GM12878 (cell line): Measurements from ENCODE around the gene CCDC15. TPM values are rescaled to one million over a fixed set of nuclear protein-coding genes. Genes with fewer than 3 reads are reported as not detected.
"Not testable (repeated sequence)": the region's sequence is repeated elsewhere in the genome, so short reads cannot be mapped to it uniquely, and the experiment has no call there.

Source experiments
- ATAC-seq: fragments of 200-7000 bp; cut with Tn5 transposase; 3 replicates; pipeline ENCODE4 v1.9.1; 2020; ENCODE audit warnings: mild to moderate bottlenecking, moderate library complexity
- BruUV-seq: library from RNA; stranded (reverse); fragments of 400-500 nt; replicated peaks from 2 replicates; lab custom pipeline; 2021; lab: Mats Ljungman, UMichigan
- CTCF ChIA-PET: fragments of 300-600 bp; sonication (Branson Sonifier 250); formaldehyde crosslinking; extraction: SDS; loops from one replicate; lab custom pipeline; 2021; ENCODE audit warnings: inconsistent platforms; lab: Yijun Ruan, JAX
- POLR2A ChIA-PET: fragments of 350-600 bp; formaldehyde crosslinking; extraction: SDS; loops from one replicate; lab custom pipeline; 2021; ENCODE audit warnings: inconsistent platforms; lab: Charles Lee
- RAD21 ChIA-PET: fragments of 300-600 bp; sonication (Branson Sonifier 250); formaldehyde crosslinking; loops from one replicate; lab custom pipeline; 2023; ENCODE audit warnings: antibody characterized with exemption; ENCODE audit not compliant: unreplicated experiment; lab: Charles Lee
- SMC1A ChIA-PET: fragments of 300-600 bp; sonication (Branson Sonifier 250); formaldehyde crosslinking; loops from one replicate; lab custom pipeline; 2023; ENCODE audit not compliant: unreplicated experiment, uncharacterized antibody; lab: Charles Lee
- DNase-seq: peaks from one replicate; pipeline ENCODE4 v3.0.0-alpha.2; 2011; ENCODE audit warnings: low read depth, low spot score
- FAIRE-seq: peaks from 3 replicates; lab custom pipeline; 2011; peaks lifted over from hg19 to GRCh38; lab: Jason Lieb, UNC
- H2AFZ ChIP-seq: 2 replicates; pipeline ENCODE4 v1.6.0; 2011; ENCODE audit warnings: low read depth, low read length, control low read depth; ENCODE audit not compliant: control insufficient read depth
- H3K27ac ChIP-seq: 2 replicates; pipeline ENCODE4 v1.5.1; 2011; ENCODE audit warnings: control low read depth; ENCODE audit not compliant: control insufficient read depth, insufficient read depth
- H3K27me3 ChIP-seq, 2 experiments: replicated peaks in 1 of 2; 2 replicates each; pipeline versions ENCODE4 v1.6.0 to v1.6.1; 2011; ENCODE audit warnings: low read length in 1 of 2; ENCODE audit not compliant: control insufficient read depth in 2 of 2, insufficient read depth in 2 of 2
- H3K36me3 ChIP-seq, 2 experiments: 2 replicates each; pipeline ENCODE4 v1.5.1; 2011; ENCODE audit warnings: low read length in 1 of 2; ENCODE audit not compliant: control insufficient read depth in 2 of 2, insufficient read depth in 2 of 2
- H3K4me1 ChIP-seq: 2 replicates; pipeline ENCODE4 v1.6.1; 2011; ENCODE audit warnings: mild to moderate bottlenecking, low read length, moderate library complexity, mixed read lengths; ENCODE audit not compliant: control insufficient read depth, insufficient read depth
- H3K4me2 ChIP-seq: 2 replicates; pipeline ENCODE4 v1.6.0; 2011; ENCODE audit warnings: control low read depth; ENCODE audit not compliant: control insufficient read depth, insufficient read depth
- H3K4me3 ChIP-seq: fragments of 200-600 bp; sonication (generic); 2 replicates; pipeline ENCODE4 v1.5.1; 2016
- H3K79me2 ChIP-seq: 2 replicates; pipeline ENCODE4 v1.6.0; 2011; ENCODE audit warnings: low read length; ENCODE audit not compliant: control insufficient read depth, insufficient read depth
- H3K9ac ChIP-seq: 2 replicates; pipeline ENCODE4 v1.8.0; 2011; ENCODE audit warnings: low read length, control low read depth, mixed read lengths; ENCODE audit not compliant: control insufficient read depth, insufficient read depth
- H3K9me3 ChIP-seq: replicated peaks from 3 replicates; pipeline ENCODE4 v1.5.1; 2011; ENCODE audit warnings: mild to moderate bottlenecking, low read length; ENCODE audit not compliant: control insufficient read depth, insufficient read depth
- H4K20me1 ChIP-seq: 2 replicates; pipeline ENCODE4 v1.6.0; 2011; ENCODE audit not compliant: control insufficient read depth, insufficient read depth
- BHLHE40 ChIP-seq, 2 experiments: fragments of 450-650 bp in 1 of 2; IDR thresholded peaks; 2 replicates each; pipeline ENCODE4 v1.6.1; 2011 to 2017; ENCODE audit warnings: low read depth in 2 of 2, borderline replicate concordance in 1 of 2, improper control_type of control experiment in 1 of 2, low read length in 1 of 2, mild to moderate bottlenecking in 1 of 2
- CBX5 ChIP-seq: sonication (generic); IDR thresholded peaks from 2 replicates; pipeline ENCODE4 v1.6.1; 2016; ENCODE audit warnings: low read depth, moderate library complexity, mild to moderate bottlenecking, inconsistent platforms
- CHD2 ChIP-seq: IDR thresholded peaks from 2 replicates; pipeline ENCODE4 v1.6.1; 2011; ENCODE audit warnings: low read depth, low read length, improper control_type of control experiment, borderline replicate concordance
- NFYB ChIP-seq: IDR thresholded peaks from 2 replicates; pipeline ENCODE4 v1.6.1; 2011; ENCODE audit warnings: low read depth, mild to moderate bottlenecking, low read length, improper control_type of control experiment, moderate library complexity; ENCODE audit not compliant: insufficient read depth
- RELA ChIP-seq: fragments of 450-650 bp; IDR thresholded peaks from 2 replicates; pipeline ENCODE4 v1.8.0; 2014; ENCODE audit warnings: borderline replicate concordance; ENCODE audit not compliant: partially characterized antibody
- RELB ChIP-seq: fragments of 450-650 bp; IDR thresholded peaks from 2 replicates; pipeline ENCODE4 v1.6.1; 2017; ENCODE audit warnings: low read depth, mild to moderate bottlenecking, moderate library complexity
- REST ChIP-seq: IDR thresholded peaks from 2 replicates; pipeline ENCODE4 v1.6.1; 2012; ENCODE audit warnings: mild to moderate bottlenecking, low read depth, low read length
- SMAD5 ChIP-seq: IDR thresholded peaks from 2 replicates; pipeline ENCODE4 v1.6.1; 2016; ENCODE audit warnings: antibody characterized with exemption, low read depth
- TBL1XR1 ChIP-seq: IDR thresholded peaks from 2 replicates; pipeline ENCODE4 v1.6.1; 2012; ENCODE audit warnings: low read depth, low read length, improper control_type of control experiment
- YY1 ChIP-seq: IDR thresholded peaks from 2 replicates; pipeline ENCODE4 v1.6.1; 2011; ENCODE audit warnings: low read depth, mild to moderate bottlenecking, low read length
- WGBS: methylation state at CpG from one replicate; pipeline ENCODE4 v1.1.6; 2016; ENCODE audit warnings: low lambda C conversion rate; ENCODE audit not compliant: insufficient replicate concordance, insufficient coverage; ENCODE audit errors: missing lambda C conversion rate; 5-methylcytosine and 5-hydroxymethylcytosine counted together
- in situ Hi-C: fragments of 300-500 bp; cut with MboI; formaldehyde crosslinking; loops from 9 replicates; pipeline ENCODE4 v1.14.3; 2018; ENCODE audit warnings: mixed read lengths
- intact Hi-C: fragments of 100-400 bp; cut with micrococcal nuclease; formaldehyde crosslinking; loops from one replicate; pipeline ENCODE4 v1.14.2; 2022; ENCODE audit not compliant: unreplicated experiment
- polyA plus RNA-seq, 11 experiments: library from polyadenylated mRNA; depleted of rRNA in 4 of 11; unstranded in 6 of 11; stranded (reverse) in 5 of 11; fragments of >200 nt; fragmentation: Nextera tagmentation in 4 of 11; fragmentation: Illumina TruSeq in 1 of 11; extraction: Ambion mirVana in 4 of 11; extraction: Trizol in 1 of 11; gene quantifications; 1 replicate in 1 of 11; 2 replicates in 10 of 11; pipeline versions ENCODE4 v1.2.1 to v1.2.3, GENCODE V29; 2011 to 2016; ENCODE audit warnings: inconsistent platforms in 2 of 11, missing spikeins in 2 of 11, low read depth in 1 of 11
- total RNA-seq, 4 experiments: library from RNA; depleted of rRNA in 3 of 4; stranded (reverse); fragments of >200 nt in 3 of 4; fragmentation: Illumina TruSeq in 1 of 4; extraction: Trizol in 1 of 4; gene quantifications; 2 replicates each; pipeline versions ENCODE4 v1.2.1 to v1.2.3, GENCODE V29; 2013 to 2021

Gene CCDC15
- total and polyA plus RNA-seq, 10 of the 15 experiments (the other 5 are each of a cell fraction or from before 2014, with no cell fraction given), result 2.0 to 5.3 (median 3.3) TPM

- Histone ChIP-seq H4K20me1 (no peaks in the 10 kb centered on the region), H3K27me3 (no peaks in the 10 kb centered on the region), H3K36me3 (no peaks in the 10 kb centered on the region), H3K4me3 (no peak overlapping the region), H3K79me2 (no peaks in the 10 kb centered on the region), H2AFZ (no peak overlapping the region), H3K27ac (no peak overlapping the region), H3K9me3 (no peaks in the 10 kb centered on the region; the same call in 2 of the 3 replicates), H3K4me2 (no peak overlapping the region), H3K9ac (no peak overlapping the region), H3K4me1 (no peaks in the 10 kb centered on the region)
- no peak for TF ChIP-seq SMAD5
- no peak for TF ChIP-seq REST
- no peak for TF ChIP-seq NFYB
- TF ChIP-seq TBL1XR1, result no peak
- TF ChIP-seq RELA, result no peak
- TF ChIP-seq BHLHE40 (IDR thresholded peaks at IDR 0.05; ENCODE audit: borderline replicate concordance in 1 of 2, low read depth in 2 of 2, low read length in 1 of 2), result no peak
- no peak for TF ChIP-seq CBX5
- no peak for TF ChIP-seq YY1
- TF ChIP-seq RELB, result no peak
- no peak for TF ChIP-seq CHD2
- RAD21 ChIA-PET, result no interaction called here
- CTCF ChIA-PET, result interaction anchor here (0.6 kb wide), 1 partner anchor 22 kb away, joined by 3 read pairs; no protein-coding TSS in a partner anchor
- in situ Hi-C loops, result no loop called here
- POLR2A ChIA-PET, result no interaction called here
- FAIRE-seq (no peak), ATAC-seq (no peak), DNase-seq (no peak)
- no TSS peak for BruUV-seq
- WGBS, result 55% methylated on average over 2 of the region's 2 CpGs
- intact Hi-C loops, result no loop called here
- SMC1A ChIA-PET, result no interaction called here
These were observed 72.0 kb downstream of the CCDC15 start for GRCh38 chr11:125025968-125026367.

DNA sequence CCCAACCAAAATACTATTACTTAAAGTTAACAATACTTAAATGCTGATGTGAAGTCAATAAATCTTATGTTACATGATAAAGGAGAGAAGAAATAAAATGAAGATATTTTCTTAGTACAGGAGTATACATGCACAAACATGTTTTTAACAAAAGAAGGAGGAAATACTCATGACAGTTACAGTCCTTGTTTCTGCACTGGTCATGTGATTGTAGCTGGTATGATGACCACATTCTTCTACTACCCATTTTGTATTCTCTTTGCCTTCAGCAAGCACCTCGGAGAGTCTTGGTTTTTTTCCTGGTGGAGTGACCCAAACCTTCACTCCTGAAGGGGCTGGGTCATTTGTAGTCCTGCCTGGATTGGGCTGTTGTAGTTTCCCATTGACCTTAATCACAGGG, 75.4 kb downstream of the CCDC15 start:
- in situ Hi-C loops, ATAC-seq: not testable (repeated sequence)

More for the DNA sequence above, 75.4 kb downstream of the CCDC15 start:
- CTCF ChIA-PET, BruUV-seq, H3K4me1 ChIP-seq, intact Hi-C loops, H2AFZ ChIP-seq, FAIRE-seq, POLR2A ChIA-PET, H3K4me3 ChIP-seq, SMC1A ChIA-PET, DNase-seq, H3K4me2 ChIP-seq, H3K27ac ChIP-seq, H3K79me2 ChIP-seq, H3K27me3 ChIP-seq, H3K9ac ChIP-seq, H3K36me3 ChIP-seq, RAD21 ChIA-PET, H4K20me1 ChIP-seq, H3K9me3 ChIP-seq: not testable (repeated sequence)
- 33% methylated on average over 1 of the region's 1 CpG for WGBS
